Stimulated activated CD4-positive, alpha-beta T cell treated with anti-CD3 and anti-CD28 coated beads, Interleukin-4, amount 100 ng/mL, for 48 hours (primary cell): ENCODE data around the gene EXOC4.

Experiments used
- DNase-seq, 2 donors: peaks; one replicate each; pipeline ENCODE4 v3.0.0-alpha.2; 2020; ENCODE audit warnings: low read depth in 2 of 2

EXOC4 gene

GRCh38 chr7:133705596-133705995 lies 452.7 kb downstream of the EXOC4 start:
- DNase-seq: no peak

- DNase-seq: no peak
These were observed 453.1 kb downstream of the EXOC4 start for GRCh38 chr7:133706016-133706415.

GRCh38 chr7:133709036-133709880 lies 456.4 kb downstream of the EXOC4 start:
- DNase-seq: no peak

GRCh38 chr7:133712544-133712943 lies 459.7 kb downstream of the EXOC4 start:
- DNase-seq: no peak

- DNase-seq: no peak
These were observed 461.8 kb downstream of the EXOC4 start for GRCh38 chr7:133714654-133715053.

GRCh38 chr7:133718131-133718530 lies 465.3 kb downstream of the EXOC4 start:
- DNase-seq: no peak

DNA sequence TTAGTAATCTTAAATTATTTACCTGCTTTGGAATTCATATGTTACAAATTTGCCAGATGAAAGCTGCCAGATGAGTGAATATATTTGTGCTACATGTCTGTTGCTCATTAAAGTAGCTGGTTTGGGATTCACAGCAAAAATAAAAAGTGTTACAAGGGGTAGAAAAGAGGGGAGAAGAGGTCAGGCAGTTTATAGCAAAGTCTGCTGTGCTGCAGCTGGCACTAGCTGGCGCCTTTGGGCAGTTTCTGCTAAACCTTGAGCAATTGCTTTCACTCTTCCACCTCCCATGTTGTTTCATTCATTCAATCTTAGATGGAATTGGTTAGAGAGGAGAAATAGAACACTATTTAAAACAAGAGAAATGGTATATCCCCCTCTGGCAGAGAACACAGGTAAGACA lies 470.2 kb downstream of the EXOC4 start:
- no peak for DNase-seq

- DNase-seq: no peak
These were observed 471.3 kb downstream of the EXOC4 start for GRCh38 chr7:133724148-133724547.

DNA sequence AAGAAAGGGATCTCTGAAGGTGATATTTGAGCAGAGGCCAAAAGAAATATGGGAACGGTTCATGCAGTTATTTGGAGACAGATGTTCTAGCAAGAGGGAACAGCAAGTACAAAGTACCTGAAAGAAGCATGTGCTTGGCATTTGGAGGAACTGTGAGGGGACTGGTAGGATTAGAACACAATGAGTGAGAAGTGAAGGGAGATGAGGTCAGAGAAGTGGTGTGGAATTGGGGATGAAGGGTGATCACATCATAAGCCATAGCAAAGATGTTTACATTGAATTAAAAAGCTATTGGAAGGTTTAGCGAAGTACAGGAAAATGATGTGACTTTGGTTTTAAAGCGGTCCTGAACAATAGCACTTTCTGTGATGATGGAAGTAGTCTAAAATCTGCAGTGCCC lies 471.8 kb downstream of the EXOC4 start:
- DNase-seq: no peak

- no peak for DNase-seq
These were observed 474.8 kb downstream of the EXOC4 start for GRCh38 chr7:133727476-133728214.

DNA sequence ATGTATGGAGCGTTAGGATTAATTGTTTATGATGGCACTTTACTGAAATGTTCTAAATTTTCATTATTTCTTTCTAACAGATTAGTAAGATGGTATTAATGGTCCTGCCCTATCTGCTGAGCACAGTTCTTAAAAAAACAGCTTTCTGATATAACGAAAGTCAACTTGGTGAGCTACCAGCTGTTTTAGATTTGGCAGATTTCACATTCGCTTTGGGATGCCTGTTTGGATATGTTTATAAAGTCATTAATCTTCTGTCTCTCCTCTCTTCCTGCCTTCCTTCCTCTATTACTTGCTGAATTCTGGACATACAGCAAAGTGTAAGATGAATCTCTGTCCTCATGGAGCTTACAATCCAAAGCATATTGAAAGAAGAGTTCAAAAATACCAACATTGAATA lies 477.5 kb downstream of the EXOC4 start:
- DNase-seq: no peak

- no peak for DNase-seq
These were observed 480.5 kb downstream of the EXOC4 start for GRCh38 chr7:133733401-133733800.

DNA sequence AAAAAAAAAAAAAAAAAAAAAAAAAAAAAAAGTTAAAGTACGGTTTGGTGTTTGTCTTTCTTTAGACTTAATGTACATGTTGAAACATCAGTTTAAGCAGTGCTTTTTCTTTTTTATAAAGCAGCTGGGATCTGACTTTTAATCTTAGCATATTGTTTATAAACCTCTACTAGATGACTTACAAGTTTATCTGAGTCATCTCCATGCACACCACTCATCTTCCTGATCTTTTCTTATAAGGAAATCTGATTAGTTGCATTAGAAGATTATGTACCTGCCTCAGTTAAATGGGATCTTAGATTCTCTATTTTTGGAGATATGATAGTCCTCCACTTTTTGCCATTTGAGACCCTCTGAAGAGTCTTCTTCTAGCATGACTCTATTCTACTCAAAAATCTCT lies 482.3 kb downstream of the EXOC4 start:
- no peak for DNase-seq

DNA sequence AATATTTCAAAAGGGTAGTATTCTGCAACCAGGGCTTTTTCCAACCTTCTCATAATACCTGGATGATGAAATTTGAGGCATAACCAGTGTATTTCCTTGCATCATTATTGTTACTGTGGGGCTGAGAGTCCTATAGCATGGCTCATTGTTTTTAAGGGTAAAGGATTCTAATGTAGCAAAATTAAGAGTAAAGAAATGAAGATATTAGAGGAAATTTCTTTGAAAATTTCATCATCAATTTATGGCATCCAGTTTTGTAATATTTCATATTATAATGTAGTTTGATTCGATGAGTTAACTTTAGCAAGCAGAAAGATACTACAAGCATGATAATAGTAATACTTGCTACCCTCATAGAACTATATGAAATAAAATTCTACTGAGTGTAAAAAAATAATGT lies 486.9 kb downstream of the EXOC4 start:
- DNase-seq: no peak

GRCh38 chr7:133741078-133741477 lies 488.2 kb downstream of the EXOC4 start:
- no peak for DNase-seq

DNA sequence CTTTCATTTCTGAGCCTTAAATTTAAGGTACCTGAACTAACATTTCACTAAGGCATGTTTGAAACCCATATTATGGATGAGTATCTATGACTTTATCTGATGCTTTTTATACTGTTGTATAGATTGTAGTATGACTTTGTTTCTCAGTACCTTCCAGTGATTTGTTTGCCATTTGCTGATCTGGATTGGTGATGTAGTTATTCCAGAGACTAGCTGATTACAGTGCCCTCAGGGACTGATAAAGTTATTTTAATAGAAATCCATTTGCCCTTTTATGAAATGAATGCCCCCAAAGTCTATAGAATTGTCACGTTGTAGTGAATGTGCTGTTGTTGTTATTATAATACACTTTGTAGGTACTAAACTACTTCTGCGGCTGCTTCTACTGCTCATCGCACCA lies 488.8 kb downstream of the EXOC4 start:
- DNase-seq: no peak

- DNase-seq: no peak
These were observed 490.0 kb downstream of the EXOC4 start for GRCh38 chr7:133742709-133743538.

DNA sequence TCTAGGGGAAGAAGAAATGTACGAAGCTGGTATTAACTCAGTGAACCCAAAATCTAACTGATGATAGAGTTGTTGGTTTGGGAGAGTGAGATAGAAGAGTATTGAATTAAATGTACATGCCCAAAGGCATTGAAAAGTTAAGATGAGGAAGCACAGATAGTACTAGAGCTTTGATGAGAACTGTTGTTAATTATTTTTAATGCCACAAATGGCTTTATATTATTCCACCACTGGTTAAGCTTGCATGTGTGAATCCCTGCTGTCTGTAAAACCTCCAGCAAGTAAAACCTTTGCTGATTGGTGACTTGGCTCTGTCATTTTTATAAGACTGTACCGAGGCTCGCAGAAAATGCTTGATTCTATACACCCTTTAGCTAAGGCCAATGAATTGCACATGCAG lies 491.6 kb downstream of the EXOC4 start:
- no peak for DNase-seq

GRCh38 chr7:133746305-133746704 lies 493.4 kb downstream of the EXOC4 start:
- DNase-seq: no peak

GRCh38 chr7:133746847-133747246 lies 494.0 kb downstream of the EXOC4 start:
- DNase-seq: no peak

DNA sequence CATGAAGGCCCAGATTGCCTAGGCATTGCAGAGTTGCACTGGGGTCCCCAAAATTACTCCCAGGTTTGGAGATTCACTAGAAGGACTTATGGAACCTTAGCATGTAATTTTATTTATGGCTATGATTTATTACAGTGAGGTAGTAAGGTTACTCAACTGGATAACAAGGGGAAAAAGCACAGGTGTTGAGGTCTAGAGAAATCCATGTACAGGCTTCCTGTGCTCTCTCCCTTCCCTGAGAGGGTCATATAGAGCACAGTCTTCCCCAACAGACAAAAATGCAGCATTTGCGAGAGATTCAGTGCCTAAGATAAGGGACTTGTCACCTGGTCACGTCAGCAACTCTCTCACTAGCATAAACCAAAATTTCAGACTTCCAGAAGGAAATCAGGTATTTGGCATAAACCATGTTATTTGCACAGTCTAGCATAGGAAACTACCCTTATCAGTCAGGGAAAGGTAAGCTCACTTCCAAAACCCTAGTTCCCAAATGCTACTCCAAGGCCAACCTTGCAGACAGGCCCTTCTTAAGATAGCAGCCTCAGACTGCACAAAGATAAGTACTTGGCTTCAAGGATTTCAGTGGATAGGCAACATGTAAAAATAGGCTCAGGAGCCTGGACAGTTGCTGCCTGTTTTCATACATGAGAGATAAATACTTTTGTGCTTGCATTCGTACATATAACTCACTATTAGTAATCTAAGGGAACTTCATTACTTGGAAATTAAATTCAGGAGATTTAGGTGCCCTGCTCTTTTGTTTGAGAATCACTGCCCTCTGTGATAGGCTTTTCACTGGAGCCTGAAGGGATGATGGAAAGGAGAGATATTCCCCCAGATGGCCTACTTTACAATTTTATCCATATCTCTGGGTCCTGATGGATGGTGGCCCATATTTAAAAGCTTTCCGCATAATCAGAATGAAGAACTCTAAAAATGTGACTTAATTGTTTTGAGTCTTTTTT lies 495.8 kb downstream of the EXOC4 start:
- DNase-seq: no peak
